Brain microvascular endothelial cell (primary cell): ENCODE data around the gene PIGU.
"Not testable (repeated sequence)": the region's sequence is repeated elsewhere in the genome, so short reads cannot be mapped to it uniquely, and the experiment has no call there.

Experiments
- DNase-seq: peaks from one replicate; pipeline ENCODE4 v3.0.0-alpha.2; 2020
- H3K27ac ChIP-seq: fragments of 250-450 bp; sonication (Bioruptor Pico); 2 replicates; pipeline ENCODE4 v1.5.1; 2020; ENCODE audit warnings: mild to moderate bottlenecking, moderate library complexity
- H3K27me3 ChIP-seq: fragments of 250-450 bp; sonication (Bioruptor Pico); replicated peaks from 2 replicates; pipeline ENCODE4 v1.5.1; 2020; ENCODE audit warnings: mild to moderate bottlenecking
- H3K36me3 ChIP-seq: fragments of 250-450 bp; sonication (Bioruptor Pico); replicated peaks from 2 replicates; pipeline ENCODE4 v1.5.1; 2020; ENCODE audit warnings: mild to moderate bottlenecking
- H3K4me3 ChIP-seq: 2 replicates; pipeline ENCODE4 v1.5.1; 2011; ENCODE audit warnings: low read depth, mild to moderate bottlenecking, control low read depth, low read length, moderate library complexity
- CTCF ChIP-seq: IDR thresholded peaks from 2 replicates; pipeline ENCODE4 v1.5.1; 2011; ENCODE audit warnings: low read depth, mild to moderate bottlenecking, moderate library complexity, low read length, control low read depth, inconsistent platforms; ENCODE audit errors: missing control alignments
- in situ Hi-C: cut with HindIII; loops from 2 replicates; pipeline ENCODE4 v1.10.0; 2017; ENCODE audit warnings: low sequenced_read_pairs, low pct_ligation_motif_present

PIGU gene

GRCh38 chr20:34673412-34673811, 3.5 kb downstream of the PIGU start:
- Histone ChIP-seq H3K27ac (no peak overlapping the region), H3K36me3 (no peaks in the 10 kb centered on the region), H3K27me3 (no peaks in the 10 kb centered on the region), H3K4me3 (no peak overlapping the region)
- TF ChIP-seq CTCF = no peak
- DNase-seq = no peak
- in situ Hi-C loops = no loop called here

GRCh38 chr20:34669094-34669493, 7.8 kb downstream of the PIGU start:
- TF ChIP-seq CTCF = no peak
- Histone ChIP-seq H3K27ac (no peak overlapping the region), H3K4me3 (no peak overlapping the region), H3K27me3 (no peaks in the 10 kb centered on the region), H3K36me3 (no peaks in the 10 kb centered on the region)
- in situ Hi-C loops = no loop called here
- no peak for DNase-seq

GRCh38 chr20:34664751-34665150, 12.1 kb downstream of the PIGU start:
- H3K27ac ChIP-seq, H3K4me3 ChIP-seq, DNase-seq, in situ Hi-C loops, H3K36me3 ChIP-seq, H3K27me3 ChIP-seq: not testable (repeated sequence)

- in situ Hi-C loops = no loop called here
- Histone ChIP-seq H3K4me3 (no peak overlapping the region), H3K27me3 (no peaks in the 10 kb centered on the region), H3K27ac (no peak overlapping the region), H3K36me3 (no peaks in the 10 kb centered on the region)
- peak; percentile 1 for DNase-seq
- no peak for TF ChIP-seq CTCF
These were observed 13.5 kb downstream of the PIGU start for GRCh38 chr20:34663213-34663943.

GRCh38 chr20:34661811-34662210, 15.1 kb downstream of the PIGU start:
- peak; percentile 4 for DNase-seq
- H3K27me3 ChIP-seq, H3K36me3 ChIP-seq, in situ Hi-C loops, H3K4me3 ChIP-seq, H3K27ac ChIP-seq: not testable (repeated sequence)

GRCh38 chr20:34658654-34659053, 18.2 kb downstream of the PIGU start:
- H3K36me3 ChIP-seq, H3K27ac ChIP-seq, H3K27me3 ChIP-seq, H3K4me3 ChIP-seq, in situ Hi-C loops, DNase-seq: not testable (repeated sequence)

GRCh38 chr20:34654207-34654744, 22.6 kb downstream of the PIGU start:
- Histone ChIP-seq H3K4me3 (no peak overlapping the region), H3K27ac (no peak overlapping the region), H3K27me3 (no peaks in the 10 kb centered on the region), H3K36me3 (no peaks in the 10 kb centered on the region)
- TF ChIP-seq CTCF = no peak
- DNase-seq = no peak
- in situ Hi-C loops = no loop called here
